Gastrocnemius medialis (tissue), 4 donors: Measurements from ENCODE around the gene CIART. TPM values are rescaled to one million over a fixed set of nuclear protein-coding genes. Genes with fewer than 3 reads are reported as not detected.
"Not testable (repeated sequence)": the region's sequence is repeated elsewhere in the genome, so short reads cannot be mapped to it uniquely, and the experiment has no call there.

Source experiments
- ATAC-seq, 2 donors: fragments of 150-250 bp; one replicate each; pipeline ENCODE4 v1.9.1; 2016
- DNase-seq, 2 donors: peaks; one replicate each; pipeline ENCODE4 v3.0.0-alpha.2; 2019
- H3K27ac ChIP-seq, 4 donors: fragments of 200-600 bp; sonication (generic); 1 replicate in 1 of 4; 2 replicates in 3 of 4; pipeline ENCODE4 v1.5.1; 2016 to 2018; ENCODE audit warnings: mild to moderate bottlenecking in 2 of 4, moderate library complexity in 1 of 4
- H3K27me3 ChIP-seq, 3 donors: fragments of 200-600 bp; sonication (generic) in 2 of 3; 1 replicate in 1 of 3; 2 replicates in 2 of 3; pipeline versions ENCODE4 v1.5.1 to v1.6.0; 2016 to 2019; ENCODE audit warnings: mild to moderate bottlenecking in 1 of 3, moderate library complexity in 1 of 3
- H3K36me3 ChIP-seq, 2 donors: fragments of 200-600 bp; sonication (generic) in 1 of 2; one replicate each; pipeline ENCODE4 v1.5.1; 2017 to 2018
- H3K4me1 ChIP-seq, 2 donors: fragments of 200-600 bp; sonication (generic) in 1 of 2; one replicate each; pipeline ENCODE4 v1.5.1; 2016 to 2017; ENCODE audit warnings: mild to moderate bottlenecking in 2 of 2
- H3K4me3 ChIP-seq, 4 donors: fragments of 200-600 bp; sonication (generic) in 3 of 4; 1 replicate in 1 of 4; 2 replicates in 3 of 4; pipeline ENCODE4 v1.5.1; 2016 to 2019; ENCODE audit warnings: mild to moderate bottlenecking in 2 of 4
- H3K9me3 ChIP-seq, 3 donors: fragments of 200-600 bp; sonication (generic) in 2 of 3; 1 replicate in 1 of 3; 2 replicates in 2 of 3; pipeline ENCODE4 v1.5.1; 2016 to 2019
- POLR2A ChIP-seq, 2 donors: fragments of 450-650 bp; IDR thresholded peaks; one replicate each; pipeline ENCODE4 v1.6.1; 2017; ENCODE audit warnings: antibody characterized with exemption in 2 of 2, mild to moderate bottlenecking in 2 of 2, moderate library complexity in 2 of 2
- in situ Hi-C, 4 donors: fragments of 200-750 bp; cut with MboI; loops; one replicate each; pipeline versions ENCODE4 v1.15.0 to v1.8.0; 2017; ENCODE audit warnings: low sequenced_read_pairs in 4 of 4
- intact Hi-C: fragments of 100-400 bp; cut with DNase I; formaldehyde crosslinking; loops from one replicate; pipeline ENCODE4 v1.15.1; 2023; ENCODE audit warnings: low total_unique reads
- total RNA-seq, 4 donors: library from RNA; depleted of rRNA; stranded (reverse); fragments of >200 nt; gene quantifications; one replicate each; pipeline versions ENCODE4 v1.1.0 to v1.2.3, GENCODE V29; 2016
- TF ChIP-seq, protein P1 (sequence below), 5 experiments: fragments of 450-650 bp in 3 of 5; fragments of 200-600 bp in 2 of 5; sonication (generic) in 2 of 5; IDR thresholded peaks in 4 of 5; conservative IDR thresholded peaks in 1 of 5; 1 replicate in 4 of 5; 2 replicates in 1 of 5; pipeline ENCODE4 v1.5.1; 2016 to 2019; ENCODE audit warnings: antibody characterized with exemption in 5 of 5, mild to moderate bottlenecking in 3 of 5, moderate library complexity in 3 of 5

CIART gene
- total RNA-seq, 4 donors from 2014 or later: 8.2 to 15.8 (median 11.7) TPM

DNA sequence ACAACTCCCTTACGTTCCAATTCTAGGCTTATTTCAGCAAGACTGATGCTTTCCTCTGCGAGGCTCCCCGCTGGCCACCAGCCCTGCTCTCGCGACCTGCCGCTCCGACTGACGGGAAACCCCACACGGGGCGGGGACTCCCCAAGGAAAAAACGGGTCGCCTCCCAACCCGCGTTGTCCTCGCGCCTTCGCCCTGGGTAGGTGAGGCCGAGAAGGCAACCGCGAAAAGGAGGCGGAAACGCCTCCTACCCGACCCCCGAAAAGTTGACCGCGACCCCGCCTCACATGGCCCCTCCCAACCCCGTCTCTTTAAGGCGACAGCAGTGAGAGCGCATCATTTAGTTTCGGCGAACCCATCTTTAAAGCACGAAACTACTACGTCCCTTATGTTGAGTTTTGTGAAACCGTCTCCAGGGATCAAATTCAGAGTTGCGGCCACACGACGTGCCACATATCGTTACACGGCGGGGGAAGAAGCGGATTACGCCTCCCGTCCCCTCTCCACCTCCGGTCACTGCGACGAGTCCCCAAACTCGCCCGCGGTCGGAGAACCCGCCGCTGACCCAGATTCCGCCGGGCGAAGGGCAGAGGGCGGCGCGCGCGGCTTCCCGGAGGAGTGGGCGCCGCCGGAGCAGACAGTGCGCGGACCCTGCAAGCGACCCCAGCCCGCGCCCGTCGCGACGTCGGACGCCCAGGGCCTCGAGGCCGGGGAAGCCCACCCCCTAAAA is 47.6 kb upstream of the CIART start:
- DNase-seq (peak; percentile 67 to 77), ATAC-seq (peak; percentile 38 to 44)
- H3K36me3 ChIP-seq: peaks cover 0 to 15% of the 10 kb centered on the region in 2 donors
- H3K27ac ChIP-seq: peak overlapping the region; percentile 95 to 99 (median 98)
- peaks cover 4 to 13% of the 10 kb centered on the region in 2 donors for H3K4me1 ChIP-seq
- H3K4me3 ChIP-seq: peak overlapping the region; percentile 83 to 89 (median 86)
- peak; percentile 81 to 83 for TF ChIP-seq POLR2A (IDR thresholded peaks at IDR 0.05)
- TF ChIP-seq, protein P1, sequence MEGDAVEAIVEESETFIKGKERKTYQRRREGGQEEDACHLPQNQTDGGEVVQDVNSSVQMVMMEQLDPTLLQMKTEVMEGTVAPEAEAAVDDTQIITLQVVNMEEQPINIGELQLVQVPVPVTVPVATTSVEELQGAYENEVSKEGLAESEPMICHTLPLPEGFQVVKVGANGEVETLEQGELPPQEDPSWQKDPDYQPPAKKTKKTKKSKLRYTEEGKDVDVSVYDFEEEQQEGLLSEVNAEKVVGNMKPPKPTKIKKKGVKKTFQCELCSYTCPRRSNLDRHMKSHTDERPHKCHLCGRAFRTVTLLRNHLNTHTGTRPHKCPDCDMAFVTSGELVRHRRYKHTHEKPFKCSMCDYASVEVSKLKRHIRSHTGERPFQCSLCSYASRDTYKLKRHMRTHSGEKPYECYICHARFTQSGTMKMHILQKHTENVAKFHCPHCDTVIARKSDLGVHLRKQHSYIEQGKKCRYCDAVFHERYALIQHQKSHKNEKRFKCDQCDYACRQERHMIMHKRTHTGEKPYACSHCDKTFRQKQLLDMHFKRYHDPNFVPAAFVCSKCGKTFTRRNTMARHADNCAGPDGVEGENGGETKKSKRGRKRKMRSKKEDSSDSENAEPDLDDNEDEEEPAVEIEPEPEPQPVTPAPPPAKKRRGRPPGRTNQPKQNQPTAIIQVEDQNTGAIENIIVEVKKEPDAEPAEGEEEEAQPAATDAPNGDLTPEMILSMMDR (IDR thresholded peaks at IDR 0.05 in 4 of 5, conservative IDR thresholded peaks at IDR 0.05 in 1 of 5): no peak
- intact Hi-C loops: loop anchor here (5.0 kb wide), 2 partner anchors 128 to 167 kb away; partner anchors contain the start of genes RPRD2 and VPS45
- no peaks in the 10 kb centered on the region for H3K27me3 ChIP-seq
- in situ Hi-C loops: no loop called here
- H3K9me3 ChIP-seq: no peaks in the 10 kb centered on the region

DNA sequence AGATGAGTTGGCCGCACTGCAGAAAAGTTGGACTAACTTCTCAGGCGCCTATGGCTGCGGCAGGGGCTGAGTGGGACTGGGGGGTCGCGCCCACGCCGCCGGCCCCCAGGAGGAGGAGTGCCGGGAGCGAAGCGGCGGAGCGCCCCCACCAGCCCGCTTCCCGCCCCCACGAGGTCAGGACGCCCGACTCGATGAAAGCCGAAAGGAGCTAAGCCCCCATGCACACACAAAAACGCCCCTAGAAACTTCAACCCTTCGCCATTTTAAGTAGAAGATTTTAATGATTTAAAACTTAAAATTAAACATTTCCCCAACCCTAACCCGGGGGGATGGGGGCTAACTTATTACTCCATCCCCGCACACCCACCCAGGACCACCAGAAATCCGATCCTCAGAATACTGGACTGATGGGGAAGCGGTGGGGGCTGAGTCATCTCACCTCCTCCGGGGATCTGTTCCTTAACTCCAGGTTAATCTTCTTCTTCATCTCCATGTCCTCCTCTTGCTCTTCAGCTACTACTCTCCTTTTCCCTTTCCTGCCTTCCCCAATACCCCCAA is 47.0 kb upstream of the CIART start:
- Histone ChIP-seq H3K27ac (peak overlapping the region; percentile 95 to 99 (median 98)), H3K27me3 (no peaks in the 10 kb centered on the region), H3K4me3 (peak overlapping the region; percentile 83 to 89 (median 86)), H3K9me3 (no peaks in the 10 kb centered on the region), H3K4me1 (peaks cover 4 to 13% of the 10 kb centered on the region in 2 donors), H3K36me3 (peaks cover 0 to 8% of the 10 kb centered on the region in 2 donors)
- no peak for TF ChIP-seq POLR2A (IDR thresholded peaks at IDR 0.05)
- TF ChIP-seq, protein P1 (IDR thresholded peaks at IDR 0.05 in 4 of 5, conservative IDR thresholded peaks at IDR 0.05 in 1 of 5): no peak
- DNase-seq (peak in 1 of 2 donors; percentile 28), ATAC-seq (peak; percentile 8 to 10)
- in situ Hi-C loops: no loop called here
- intact Hi-C loops: loop anchor here (5.0 kb wide), 1 partner anchor 127 kb away; the partner anchor contains the start of gene RPRD2

DNA sequence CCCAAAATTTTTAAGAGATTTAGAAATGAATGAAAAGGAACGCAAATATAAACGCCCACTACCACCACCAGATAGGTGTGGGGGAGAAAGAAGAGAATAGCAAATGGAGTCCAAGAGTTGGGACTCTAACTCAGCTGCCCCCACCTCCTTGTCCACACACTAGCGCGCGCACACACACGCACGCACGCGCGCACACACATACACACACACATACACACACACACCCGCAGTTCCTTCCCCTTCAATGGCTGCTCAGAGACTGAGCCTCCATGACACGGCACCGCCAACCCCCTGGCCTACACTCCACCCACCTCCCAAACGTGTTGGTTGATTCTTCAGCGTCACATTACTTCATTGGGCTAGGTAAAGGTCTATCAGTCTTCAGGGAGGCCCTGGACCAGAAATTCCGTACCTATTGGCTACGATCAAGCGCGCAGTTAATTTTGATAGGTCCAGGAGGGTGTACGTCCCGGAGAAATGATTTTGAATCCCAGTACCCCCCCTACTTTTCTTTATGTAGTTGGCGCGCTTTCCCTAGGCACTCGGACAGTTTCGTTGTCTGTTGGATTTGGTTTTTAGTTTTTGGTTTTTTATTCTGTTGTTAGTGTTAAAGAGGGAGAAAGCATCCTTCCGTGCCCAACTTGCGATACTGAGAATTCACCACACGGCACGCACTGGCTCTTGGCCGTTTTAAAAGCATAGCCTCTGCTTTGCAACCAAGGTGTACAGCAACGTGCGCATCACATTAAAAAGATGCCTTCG is 46.3 kb upstream of the CIART start, which contains the start of gene ANP32E:
Gene ANP32E, minus strand, starts transcription at position 261 of the 762 bp plus-strand sequence. CDS start 326 bp downstream, outside the sequence.
- in situ Hi-C loops: no loop called here

DNA sequence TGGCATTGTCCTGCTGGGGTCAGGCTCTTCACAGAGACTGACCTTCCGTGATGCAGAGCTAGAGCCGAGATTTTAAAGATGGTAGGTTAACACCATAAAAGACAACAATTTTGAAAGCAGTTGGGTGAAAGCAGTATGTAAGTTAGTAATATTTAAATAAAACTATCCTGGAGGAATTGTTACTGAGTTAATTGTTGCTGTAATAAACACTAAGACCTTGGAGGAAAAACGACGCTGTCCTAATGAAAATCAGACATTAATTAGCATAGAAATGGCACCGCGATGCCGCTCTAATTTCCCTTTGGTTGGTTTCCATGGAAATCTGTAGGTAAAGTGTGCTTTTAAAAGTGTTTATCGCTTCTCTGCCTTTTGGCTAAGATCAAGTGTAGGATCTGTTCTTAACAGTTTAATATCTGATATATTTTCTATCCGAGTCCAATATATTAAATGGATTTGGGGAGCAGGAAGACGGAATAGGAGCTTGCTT is 45.7 kb upstream of the CIART start:
- intact Hi-C loops: loop anchor here (1.0 to 5.0 kb wide), 5 partner anchors 18 to 126 kb away; partner anchors contain the start of genes APH1A and RPRD2

More for the DNA sequence above, 46.3 kb upstream of the CIART start, which contains the start of gene ANP32E:
- peak; percentile 97 to 98 for DNase-seq
- H3K4me3 ChIP-seq: peak within 1 kb of the TSS; percentile 83 to 89 (median 86)
- H3K27me3 ChIP-seq: no peaks in the 10 kb centered on the region
- peak; percentile 74 to 89 for TF ChIP-seq POLR2A (IDR thresholded peaks at IDR 0.05)
- TF ChIP-seq, protein P1 (IDR thresholded peaks at IDR 0.05 in 4 of 5, conservative IDR thresholded peaks at IDR 0.05 in 1 of 5): peak in 4 of 5 experiments; percentile 10 to 25 (median 16)
- peaks cover 4 to 13% of the 10 kb centered on the region in 2 donors for H3K4me1 ChIP-seq
- H3K36me3 ChIP-seq: peaks cover 0 to 2% of the 10 kb centered on the region in 2 donors
- peak within 1 kb of the TSS; percentile 95 to 99 (median 98) for H3K27ac ChIP-seq
- no peaks in the 10 kb centered on the region for H3K9me3 ChIP-seq
- intact Hi-C loops: loop anchor here (1.0 to 5.0 kb wide), 5 partner anchors 19 to 126 kb away; partner anchors contain the start of genes APH1A and RPRD2
- peak; percentile 96 to 98 for ATAC-seq

DNA sequence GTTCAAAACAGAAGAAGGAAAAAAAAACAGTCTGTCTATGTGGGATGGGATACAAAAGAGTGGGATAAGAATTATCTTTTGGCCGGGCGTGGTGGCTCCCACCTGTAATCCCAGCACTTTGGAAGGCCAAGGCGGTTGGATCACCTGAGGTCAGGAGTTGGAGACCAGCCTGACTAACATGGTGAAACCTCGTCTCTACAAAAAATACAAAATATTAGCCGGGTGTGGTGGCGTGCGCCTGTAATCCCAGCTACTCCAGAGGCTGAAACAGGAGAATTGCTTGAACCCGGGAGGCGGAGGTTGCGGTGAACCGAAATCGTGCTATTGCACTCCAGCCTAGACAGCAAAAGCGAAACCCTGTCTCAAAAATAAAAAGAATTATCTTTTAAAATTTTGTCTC is 45.2 kb upstream of the CIART start:
- H3K9me3 ChIP-seq, in situ Hi-C loops, H3K4me3 ChIP-seq, ATAC-seq, H3K27me3 ChIP-seq, H3K36me3 ChIP-seq, H3K27ac ChIP-seq, DNase-seq: not testable (repeated sequence)
- intact Hi-C loops: loop anchor here (2.0 to 5.0 kb wide), 2 partner anchors 18 to 125 kb away; partner anchors contain the start of gene RPRD2
- peaks cover 4 to 13% of the 10 kb centered on the region in 2 donors for H3K4me1 ChIP-seq

More for the DNA sequence above, 45.7 kb upstream of the CIART start:
- H3K36me3 ChIP-seq: no peaks in the 10 kb centered on the region
- DNase-seq: no peak
- H3K4me3 ChIP-seq: peak overlapping the region; percentile 82 to 89 (median 86)
- TF ChIP-seq POLR2A (IDR thresholded peaks at IDR 0.05): no peak
- TF ChIP-seq, protein P1 (IDR thresholded peaks at IDR 0.05 in 4 of 5, conservative IDR thresholded peaks at IDR 0.05 in 1 of 5): no peak
- peaks cover 4 to 13% of the 10 kb centered on the region in 2 donors for H3K4me1 ChIP-seq
- H3K27ac ChIP-seq: peak overlapping the region; percentile 95 to 99 (median 98)
- H3K27me3 ChIP-seq: no peaks in the 10 kb centered on the region
- no peaks in the 10 kb centered on the region for H3K9me3 ChIP-seq
- in situ Hi-C loops: no loop called here
- no peak for ATAC-seq
